Measurements from ENCODE around the gene OGFOD1. TPM values are rescaled to one million over a fixed set of nuclear protein-coding genes. Genes with fewer than 3 reads are reported as not detected.

OGFOD1 gene
- total and polyA plus RNA-seq, 9 of the 15 experiments (the other 6 are each of a cell fraction or from before 2014, with no cell fraction given), result 60.4 to 134 (median 85.8) TPM

GRCh38 chr16:56477096-56477878 lies 25.9 kb downstream of the OGFOD1 start (continued):
- TF ChIP-seq TOE1 (IDR thresholded peaks at IDR 0.05; ENCODE audit: borderline replicate concordance) (no peak), TOE1 (CRISPR knock-in tag; IDR thresholded peaks at IDR 0.05; ENCODE audit: borderline replicate concordance, low read depth) (no peak), KLF10 (CRISPR knock-in tag; IDR thresholded peaks at IDR 0.05) (no peak), GATA2 (CRISPR knock-in tag; IDR thresholded peaks at IDR 0.05) (no peak), ZNF316 (IDR thresholded peaks at IDR 0.05) (peak; percentile 84), ESRRA (IDR thresholded peaks at IDR 0.05; ENCODE audit: borderline replicate concordance, low read depth) (no peak), EHMT2 (IDR thresholded peaks at IDR 0.05) (0 out of 2 replicates have a peak, but pooled peaks have one; percentile 55), JUN (IDR thresholded peaks at IDR 0.05; ENCODE audit: borderline replicate concordance, low read depth, low read length) (peak; percentile 55; the same call in 1 of the 2 replicates), JUN (CRISPR knock-in tag; IDR thresholded peaks at IDR 0.05; ENCODE audit: borderline replicate concordance) (no peak), FOXA1 (IDR thresholded peaks at IDR 0.05; ENCODE audit: borderline replicate concordance) (no peak), MAFK (IDR thresholded peaks at IDR 0.05; ENCODE audit: low read length) (peak; percentile 53; the same call in 1 of the 2 replicates), SREBF2 (CRISPR knock-in tag; IDR thresholded peaks at IDR 0.05) (no peak)
- TF ChIP-seq, protein P1, sequence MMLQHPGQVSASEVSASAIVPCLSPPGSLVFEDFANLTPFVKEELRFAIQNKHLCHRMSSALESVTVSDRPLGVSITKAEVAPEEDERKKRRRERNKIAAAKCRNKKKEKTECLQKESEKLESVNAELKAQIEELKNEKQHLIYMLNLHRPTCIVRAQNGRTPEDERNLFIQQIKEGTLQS (IDR thresholded peaks at IDR 0.05), result peak; percentile 71
- TF ChIP-seq, protein P1 (CRISPR knock-in tag; conservative IDR thresholded peaks at IDR 0.05), result no peak
- TF ChIP-seq, protein P2, sequence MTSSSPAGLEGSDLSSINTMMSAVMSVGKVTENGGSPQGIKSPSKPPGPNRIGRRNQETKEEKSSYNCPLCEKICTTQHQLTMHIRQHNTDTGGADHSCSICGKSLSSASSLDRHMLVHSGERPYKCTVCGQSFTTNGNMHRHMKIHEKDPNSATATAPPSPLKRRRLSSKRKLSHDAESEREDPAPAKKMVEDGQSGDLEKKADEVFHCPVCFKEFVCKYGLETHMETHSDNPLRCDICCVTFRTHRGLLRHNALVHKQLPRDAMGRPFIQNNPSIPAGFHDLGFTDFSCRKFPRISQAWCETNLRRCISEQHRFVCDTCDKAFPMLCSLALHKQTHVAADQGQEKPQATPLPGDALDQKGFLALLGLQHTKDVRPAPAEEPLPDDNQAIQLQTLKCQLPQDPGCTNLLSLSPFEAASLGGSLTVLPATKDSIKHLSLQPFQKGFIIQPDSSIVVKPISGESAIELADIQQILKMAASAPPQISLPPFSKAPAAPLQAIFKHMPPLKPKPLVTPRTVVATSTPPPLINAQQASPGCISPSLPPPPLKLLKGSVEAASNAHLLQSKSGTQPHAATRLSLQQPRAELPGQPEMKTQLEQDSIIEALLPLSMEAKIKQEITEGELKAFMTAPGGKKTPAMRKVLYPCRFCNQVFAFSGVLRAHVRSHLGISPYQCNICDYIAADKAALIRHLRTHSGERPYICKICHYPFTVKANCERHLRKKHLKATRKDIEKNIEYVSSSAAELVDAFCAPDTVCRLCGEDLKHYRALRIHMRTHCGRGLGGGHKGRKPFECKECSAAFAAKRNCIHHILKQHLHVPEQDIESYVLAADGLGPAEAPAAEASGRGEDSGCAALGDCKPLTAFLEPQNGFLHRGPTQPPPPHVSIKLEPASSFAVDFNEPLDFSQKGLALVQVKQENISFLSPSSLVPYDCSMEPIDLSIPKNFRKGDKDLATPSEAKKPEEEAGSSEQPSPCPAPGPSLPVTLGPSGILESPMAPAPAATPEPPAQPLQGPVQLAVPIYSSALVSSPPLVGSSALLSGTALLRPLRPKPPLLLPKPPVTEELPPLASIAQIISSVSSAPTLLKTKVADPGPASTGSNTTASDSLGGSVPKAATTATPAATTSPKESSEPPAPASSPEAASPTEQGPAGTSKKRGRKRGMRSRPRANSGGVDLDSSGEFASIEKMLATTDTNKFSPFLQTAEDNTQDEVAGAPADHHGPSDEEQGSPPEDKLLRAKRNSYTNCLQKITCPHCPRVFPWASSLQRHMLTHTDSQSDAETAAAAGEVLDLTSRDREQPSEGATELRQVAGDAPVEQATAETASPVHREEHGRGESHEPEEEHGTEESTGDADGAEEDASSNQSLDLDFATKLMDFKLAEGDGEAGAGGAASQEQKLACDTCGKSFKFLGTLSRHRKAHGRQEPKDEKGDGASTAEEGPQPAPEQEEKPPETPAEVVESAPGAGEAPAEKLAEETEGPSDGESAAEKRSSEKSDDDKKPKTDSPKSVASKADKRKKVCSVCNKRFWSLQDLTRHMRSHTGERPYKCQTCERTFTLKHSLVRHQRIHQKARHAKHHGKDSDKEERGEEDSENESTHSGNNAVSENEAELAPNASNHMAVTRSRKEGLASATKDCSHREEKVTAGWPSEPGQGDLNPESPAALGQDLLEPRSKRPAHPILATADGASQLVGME (CRISPR knock-in tag; IDR thresholded peaks at IDR 0.05), result no peak
- TF ChIP-seq, protein P3, sequence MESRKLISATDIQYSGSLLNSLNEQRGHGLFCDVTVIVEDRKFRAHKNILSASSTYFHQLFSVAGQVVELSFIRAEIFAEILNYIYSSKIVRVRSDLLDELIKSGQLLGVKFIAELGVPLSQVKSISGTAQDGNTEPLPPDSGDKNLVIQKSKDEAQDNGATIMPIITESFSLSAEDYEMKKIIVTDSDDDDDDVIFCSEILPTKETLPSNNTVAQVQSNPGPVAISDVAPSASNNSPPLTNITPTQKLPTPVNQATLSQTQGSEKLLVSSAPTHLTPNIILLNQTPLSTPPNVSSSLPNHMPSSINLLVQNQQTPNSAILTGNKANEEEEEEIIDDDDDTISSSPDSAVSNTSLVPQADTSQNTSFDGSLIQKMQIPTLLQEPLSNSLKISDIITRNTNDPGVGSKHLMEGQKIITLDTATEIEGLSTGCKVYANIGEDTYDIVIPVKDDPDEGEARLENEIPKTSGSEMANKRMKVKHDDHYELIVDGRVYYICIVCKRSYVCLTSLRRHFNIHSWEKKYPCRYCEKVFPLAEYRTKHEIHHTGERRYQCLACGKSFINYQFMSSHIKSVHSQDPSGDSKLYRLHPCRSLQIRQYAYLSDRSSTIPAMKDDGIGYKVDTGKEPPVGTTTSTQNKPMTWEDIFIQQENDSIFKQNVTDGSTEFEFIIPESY (CRISPR knock-in tag; IDR thresholded peaks at IDR 0.05), result no peak
